GM19467 (cell line): ENCODE data around the gene PNPLA8.
"Not testable (repeated sequence)": the region's sequence is repeated elsewhere in the genome, so short reads cannot be mapped to it uniquely, and the experiment has no call there.

ENCODE experiments used
- ATAC-seq: cut with Tn5 transposase; IDR thresholded peaks from one replicate; pipeline ENCODE4 v1.9.1; 2021; ENCODE audit warnings: mild to moderate bottlenecking, moderate library complexity; ENCODE audit not compliant: unreplicated experiment

The PNPLA8 gene, protein sequence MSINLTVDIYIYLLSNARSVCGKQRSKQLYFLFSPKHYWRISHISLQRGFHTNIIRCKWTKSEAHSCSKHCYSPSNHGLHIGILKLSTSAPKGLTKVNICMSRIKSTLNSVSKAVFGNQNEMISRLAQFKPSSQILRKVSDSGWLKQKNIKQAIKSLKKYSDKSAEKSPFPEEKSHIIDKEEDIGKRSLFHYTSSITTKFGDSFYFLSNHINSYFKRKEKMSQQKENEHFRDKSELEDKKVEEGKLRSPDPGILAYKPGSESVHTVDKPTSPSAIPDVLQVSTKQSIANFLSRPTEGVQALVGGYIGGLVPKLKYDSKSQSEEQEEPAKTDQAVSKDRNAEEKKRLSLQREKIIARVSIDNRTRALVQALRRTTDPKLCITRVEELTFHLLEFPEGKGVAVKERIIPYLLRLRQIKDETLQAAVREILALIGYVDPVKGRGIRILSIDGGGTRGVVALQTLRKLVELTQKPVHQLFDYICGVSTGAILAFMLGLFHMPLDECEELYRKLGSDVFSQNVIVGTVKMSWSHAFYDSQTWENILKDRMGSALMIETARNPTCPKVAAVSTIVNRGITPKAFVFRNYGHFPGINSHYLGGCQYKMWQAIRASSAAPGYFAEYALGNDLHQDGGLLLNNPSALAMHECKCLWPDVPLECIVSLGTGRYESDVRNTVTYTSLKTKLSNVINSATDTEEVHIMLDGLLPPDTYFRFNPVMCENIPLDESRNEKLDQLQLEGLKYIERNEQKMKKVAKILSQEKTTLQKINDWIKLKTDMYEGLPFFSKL

DNA sequence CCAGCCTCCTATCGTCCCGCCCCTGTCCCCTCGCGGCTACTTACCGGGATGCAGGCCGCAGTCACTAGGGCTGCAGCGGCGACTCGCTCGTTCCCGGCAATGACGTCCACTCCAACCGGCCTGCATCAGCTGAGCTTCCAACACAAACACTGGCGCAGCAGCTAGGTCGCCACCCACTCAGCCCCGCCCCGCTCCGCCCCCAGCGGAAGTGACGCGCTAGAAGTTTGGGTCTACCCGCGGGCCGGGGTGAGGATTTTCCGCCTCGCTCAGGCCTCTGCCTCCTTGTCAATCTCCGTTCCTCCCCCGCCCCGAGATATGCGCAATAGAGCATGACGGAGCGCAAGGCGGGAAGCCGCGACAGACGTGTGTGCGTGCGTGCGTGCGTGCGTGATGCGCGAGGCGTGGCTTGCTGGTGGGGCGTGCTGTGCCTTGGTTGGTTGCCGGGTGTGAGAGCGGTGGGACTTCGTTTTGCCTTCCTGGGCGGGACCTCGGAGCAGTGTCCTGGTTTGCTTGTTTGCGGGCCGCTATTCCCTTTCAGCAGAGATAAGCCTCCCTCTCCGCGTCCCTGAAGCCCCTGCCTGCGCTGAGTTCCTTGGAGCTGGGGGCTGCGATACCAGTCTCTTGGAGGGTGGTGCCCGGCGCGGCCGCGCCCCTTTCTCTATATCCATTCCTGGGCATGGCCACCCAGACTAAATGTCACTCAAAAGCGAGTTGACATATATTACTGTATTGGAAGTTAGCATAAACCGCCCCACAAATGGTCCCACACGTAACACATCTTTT, at the start of gene PNPLA8:
TSS of gene PNPLA8 (minus strand) at position 151 of the 783 bp plus-strand sequence. CDS start 10,644 bp downstream, outside the sequence.
- peak; percentile 93 for ATAC-seq

DNA sequence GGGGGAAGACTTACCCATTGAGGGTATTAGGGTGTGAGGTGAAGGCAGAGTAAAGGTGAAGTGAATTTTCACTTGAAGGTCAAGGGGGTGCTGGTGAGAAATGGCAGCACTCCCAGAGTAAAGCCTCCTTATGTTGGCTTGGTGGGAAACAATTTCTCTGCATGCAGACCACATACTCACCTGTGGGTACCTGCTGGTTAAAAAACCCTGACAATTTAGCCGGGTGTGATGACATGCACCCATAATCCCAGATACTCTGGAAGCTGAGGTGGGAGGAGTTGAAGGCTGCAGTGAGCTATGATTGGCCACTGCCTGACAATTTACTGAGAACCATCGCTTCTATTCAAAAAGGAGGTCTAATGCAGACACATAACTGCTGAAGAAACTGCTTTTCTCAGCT, 49.2 kb upstream of the PNPLA8 start:
- ATAC-seq = no peak

GRCh38 chr7:108572480-108572879, 46.5 kb upstream of the PNPLA8 start:
- ATAC-seq = no peak

DNA sequence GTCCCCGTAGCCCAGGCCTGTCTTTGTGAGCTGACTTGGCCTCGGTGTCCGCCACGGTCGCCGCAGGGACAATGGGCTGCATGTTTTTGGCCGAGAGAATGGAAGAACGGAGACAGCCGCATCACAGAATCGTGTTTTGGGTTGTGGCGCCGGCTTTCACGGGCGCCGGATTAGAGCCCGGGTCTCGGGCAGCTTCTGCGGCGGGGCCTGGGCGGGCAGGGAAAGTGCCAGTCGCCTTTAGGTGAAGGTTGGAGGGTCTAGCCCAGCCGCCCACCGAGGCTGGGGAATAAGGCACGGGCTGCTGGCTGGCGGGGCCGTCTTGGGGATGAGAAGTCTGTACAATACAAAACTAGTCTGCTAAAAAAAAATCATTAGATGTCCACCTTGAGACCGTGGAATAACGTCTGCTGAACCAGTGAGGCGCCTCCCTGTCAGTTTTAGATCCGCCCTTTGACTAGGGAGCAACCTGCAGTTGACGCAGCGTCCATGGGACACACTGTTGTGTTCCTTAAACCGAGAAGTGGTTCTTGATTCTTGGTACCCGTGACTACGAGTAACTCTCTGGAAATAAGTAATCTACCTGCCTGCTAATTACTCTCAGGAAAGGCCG, 44.3 kb upstream of the PNPLA8 start:
- ATAC-seq = no peak

DNA sequence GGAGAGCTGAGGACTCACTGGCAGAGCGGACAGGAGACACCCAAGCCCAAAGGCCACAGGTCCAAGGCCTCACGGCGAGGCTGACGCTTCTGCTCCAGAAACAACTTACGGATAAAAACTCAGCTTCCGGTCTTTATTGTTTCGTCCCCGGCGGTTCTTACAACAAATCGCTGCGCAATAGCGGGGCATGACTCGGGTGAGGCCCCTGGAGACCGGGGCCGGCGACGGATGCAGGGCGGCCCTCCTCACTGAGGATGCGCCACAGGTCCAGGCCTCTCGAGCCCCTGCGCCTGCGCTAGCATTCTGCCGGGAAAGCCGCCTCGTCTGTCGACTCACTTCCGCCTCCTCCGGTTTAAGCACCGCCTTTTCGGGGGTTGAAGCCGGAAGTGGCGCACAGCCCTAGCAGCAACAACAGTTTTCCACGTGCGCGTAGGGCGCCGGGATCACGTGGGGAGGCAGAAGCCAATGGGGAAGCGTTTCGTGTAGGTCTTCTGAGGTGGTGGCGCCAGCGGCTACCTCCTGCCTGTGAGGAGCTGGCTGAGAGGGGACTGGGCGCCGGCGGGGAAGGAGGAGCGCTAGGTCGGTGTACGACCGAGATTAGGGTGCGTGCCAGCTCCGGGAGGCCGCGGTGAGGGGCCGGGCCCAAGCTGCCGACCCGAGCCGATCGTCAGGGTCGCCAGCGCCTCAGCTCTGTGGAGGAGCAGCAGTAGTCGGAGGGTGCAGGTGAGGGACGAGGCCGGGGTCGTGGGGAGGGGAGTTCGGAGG, 43.6 kb upstream of the PNPLA8 start, which contains the start of the genes DNAJB9 and THAP5:
TSS of gene DNAJB9 (plus strand) at position 494 of the 765 bp plus-strand sequence. CDS start 1,853 bp downstream, outside the sequence.
TSS of gene THAP5 (minus strand) at position 326 of the 765 bp plus-strand sequence. CDS start at position 189, 137 bp downstream.
- peak; percentile 97 for ATAC-seq

DNA sequence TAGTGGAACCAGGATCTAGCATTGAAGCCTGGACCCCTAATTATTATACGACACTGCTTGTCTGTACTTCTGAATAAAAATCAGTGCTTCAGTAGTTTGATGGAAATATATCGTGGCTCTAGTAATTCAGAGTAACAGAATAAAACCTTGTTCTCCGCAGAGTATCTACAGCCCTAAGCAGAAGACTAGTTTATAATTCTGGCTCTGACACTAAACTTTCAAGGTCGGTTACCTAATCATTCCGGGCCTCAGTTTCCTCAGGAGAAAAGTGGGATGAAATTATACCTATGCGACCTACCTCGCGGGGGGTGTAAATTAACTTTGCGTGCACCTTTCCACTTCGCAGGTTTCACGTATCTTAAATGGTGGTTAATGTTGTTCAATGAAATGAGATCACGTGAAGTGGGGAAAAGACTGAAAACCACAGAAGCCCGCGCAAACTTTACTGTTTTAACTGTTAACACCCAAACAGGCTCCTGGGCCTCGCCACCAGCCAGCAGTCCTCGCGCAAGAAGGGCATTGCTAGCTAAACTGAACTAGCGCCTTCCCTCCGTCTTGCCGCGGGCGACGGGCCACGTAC, 43.0 kb upstream of the PNPLA8 start:
- ATAC-seq = no peak

GRCh38 chr7:108565987-108566386, 40.1 kb upstream of the PNPLA8 start:
- no peak for ATAC-seq

- no peak for ATAC-seq
Observed at GRCh38 chr7:108561047-108561619, 35.2 kb upstream of the PNPLA8 start.

GRCh38 chr7:108559253-108559652, 33.3 kb upstream of the PNPLA8 start:
- no peak for ATAC-seq

- no peak for ATAC-seq
Observed at GRCh38 chr7:108557617-108558016, 31.7 kb upstream of the PNPLA8 start.

- no peak for ATAC-seq
Observed at GRCh38 chr7:108557191-108557590, 31.3 kb upstream of the PNPLA8 start.

GRCh38 chr7:108556665-108557064, 30.7 kb upstream of the PNPLA8 start:
- ATAC-seq = not testable (repeated sequence)

DNA sequence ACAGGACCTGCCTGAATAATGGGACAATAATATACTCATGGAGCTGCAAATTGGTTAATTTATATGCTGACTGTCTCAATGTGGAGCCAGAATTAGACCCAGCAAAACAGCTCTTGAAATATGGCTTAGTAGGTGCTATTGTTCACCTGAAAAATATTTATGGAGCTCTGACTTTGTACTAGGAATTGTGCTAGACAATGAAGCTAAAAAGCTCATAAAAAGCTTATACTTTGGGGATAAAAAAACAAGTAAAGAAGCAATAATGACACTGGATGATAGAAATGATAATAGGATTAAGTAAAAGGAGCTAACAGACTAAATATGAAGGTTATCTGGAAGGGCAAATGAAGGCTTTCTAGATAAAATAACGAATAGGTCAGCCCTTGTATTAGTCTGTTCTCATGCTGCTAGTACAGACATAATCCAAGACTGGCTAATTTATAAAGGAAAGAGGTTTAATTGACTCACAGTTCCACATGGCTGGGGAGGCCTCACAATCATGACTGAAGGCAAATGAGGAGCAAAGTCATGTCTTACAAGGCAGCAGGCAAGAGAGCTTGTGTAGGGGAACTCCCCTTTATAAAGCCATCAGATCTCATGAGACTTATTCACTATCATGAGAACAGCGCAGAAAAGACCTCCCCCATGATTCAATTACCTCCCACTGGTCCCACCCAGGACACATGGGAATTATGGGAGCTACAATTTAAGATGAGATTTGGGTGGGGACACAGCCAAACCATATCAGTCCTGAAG, 22.4 kb upstream of the PNPLA8 start:
- ATAC-seq = not testable (repeated sequence)

GRCh38 chr7:108541478-108541877, 15.5 kb upstream of the PNPLA8 start:
- no peak for ATAC-seq

GRCh38 chr7:108538685-108539084, 12.8 kb upstream of the PNPLA8 start:
- not testable (repeated sequence) for ATAC-seq

DNA sequence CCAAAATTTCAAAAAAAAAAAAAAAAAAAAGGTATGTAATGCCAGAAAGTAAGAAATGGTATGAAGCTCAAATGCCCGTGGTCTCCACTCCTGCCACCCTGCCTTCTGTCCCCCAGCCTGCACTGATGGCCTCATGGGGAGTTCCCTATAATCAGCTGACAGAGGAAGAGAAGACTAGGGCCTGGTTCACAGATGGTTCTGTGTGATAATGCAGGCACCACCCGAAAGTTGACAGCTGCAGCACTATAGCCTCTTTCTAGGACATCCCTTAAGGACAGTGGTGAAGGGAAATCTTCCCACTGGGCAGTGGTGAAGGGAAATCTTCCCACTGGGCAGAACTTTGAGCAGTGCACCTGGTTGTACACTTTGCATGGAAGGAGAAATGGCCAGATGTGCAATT, 12.3 kb upstream of the PNPLA8 start:
- ATAC-seq = not testable (repeated sequence)

- ATAC-seq = no peak
Observed at GRCh38 chr7:108537229-108537628, 11.3 kb upstream of the PNPLA8 start.

DNA sequence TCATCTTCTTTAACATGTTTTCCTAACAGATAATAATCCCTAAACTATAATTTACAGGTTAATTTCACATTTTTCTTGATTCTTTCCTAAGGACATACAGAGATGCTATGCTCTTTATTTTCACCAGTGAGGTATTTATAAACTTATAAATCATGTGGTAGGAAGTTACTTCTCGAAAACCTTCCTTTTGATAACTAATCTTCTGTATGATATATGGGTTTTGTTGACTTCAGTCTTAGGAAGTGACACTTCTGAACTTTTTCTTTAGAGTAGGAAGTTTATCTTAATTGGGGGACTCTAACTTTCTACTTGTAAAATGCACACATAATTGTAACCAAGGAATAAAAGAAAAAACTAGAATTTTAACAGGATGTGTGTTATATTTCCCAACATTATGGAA, 9.8 kb upstream of the PNPLA8 start:
- ATAC-seq = no peak
